AG10803 (cell line): ENCODE results near the gene ABCB1.

Experiments used
- DNase-seq: peaks from one replicate; pipeline ENCODE4 v3.0.0; 2010; ENCODE audit warnings: low read depth
- H3K4me3 ChIP-seq: 2 replicates; pipeline ENCODE4 v1.5.1; 2011; ENCODE audit warnings: mild to moderate bottlenecking, low read length, control low read depth
- CTCF ChIP-seq: conservative IDR thresholded peaks from 2 replicates; pipeline ENCODE4 v1.5.1; 2011; ENCODE audit warnings: mild to moderate bottlenecking, low read length, control low read depth, inconsistent platforms

ABCB1 gene

GRCh38 chr7:87507446-87507845 is 93.2 kb downstream of the ABCB1 start:
- H3K4me3 ChIP-seq = no peak overlapping the region
- TF ChIP-seq CTCF = 0 out of 2 replicates have a peak, but pooled peaks have one; percentile 12
- no peak for DNase-seq

- peak; percentile 29 for DNase-seq
- no peak overlapping the region for H3K4me3 ChIP-seq
- TF ChIP-seq CTCF = peak; percentile 50
Measured at GRCh38 chr7:87506246-87507180, 94.2 kb downstream of the ABCB1 start.

GRCh38 chr7:87505557-87506245 is 95.0 kb downstream of the ABCB1 start:
- DNase-seq = no peak

GRCh38 chr7:87505122-87505521 is 95.6 kb downstream of the ABCB1 start:
- H3K4me3 ChIP-seq = no peak overlapping the region
- DNase-seq = no peak
- TF ChIP-seq CTCF = no peak

More at GRCh38 chr7:87505557-87506245, 95.0 kb downstream of the ABCB1 start:
- H3K4me3 ChIP-seq = no peak overlapping the region
- TF ChIP-seq CTCF = no peak

GRCh38 chr7:87499494-87499893 is 101.2 kb downstream of the ABCB1 start:
- no peak overlapping the region for H3K4me3 ChIP-seq
- DNase-seq = no peak
- no peak for TF ChIP-seq CTCF

- no peak overlapping the region for H3K4me3 ChIP-seq
- DNase-seq = no peak
- TF ChIP-seq CTCF = no peak
Measured at GRCh38 chr7:87498893-87499292, 101.8 kb downstream of the ABCB1 start.
